Measurements from ENCODE around the gene PNMA8C.
"Not testable (repeated sequence)": the region's sequence is repeated elsewhere in the genome, so short reads cannot be mapped to it uniquely, and the experiment has no call there.

Gene PNMA8C

DNA sequence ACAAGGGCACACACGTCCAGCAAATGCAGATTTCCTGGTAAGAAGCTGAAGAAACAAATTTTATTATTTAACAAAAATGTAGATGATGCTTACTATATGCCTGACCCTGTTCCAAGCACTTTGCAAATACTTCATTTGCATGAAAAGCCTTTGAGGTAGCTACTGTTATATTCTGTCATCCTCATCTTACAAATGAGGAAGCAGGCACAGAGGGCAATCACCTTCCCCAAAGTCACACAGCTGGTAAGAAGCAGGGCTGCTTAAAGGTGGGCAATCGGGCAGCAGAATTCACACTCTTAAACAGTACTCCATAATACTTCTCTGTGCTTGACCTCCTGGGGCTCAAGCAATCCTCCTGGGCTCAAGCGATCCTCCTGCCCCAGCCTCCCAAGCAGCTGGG is 18.3 kb upstream of the PNMA8C start:
- no peak for DNase-seq (ENCODE audit: low read depth)

DNA sequence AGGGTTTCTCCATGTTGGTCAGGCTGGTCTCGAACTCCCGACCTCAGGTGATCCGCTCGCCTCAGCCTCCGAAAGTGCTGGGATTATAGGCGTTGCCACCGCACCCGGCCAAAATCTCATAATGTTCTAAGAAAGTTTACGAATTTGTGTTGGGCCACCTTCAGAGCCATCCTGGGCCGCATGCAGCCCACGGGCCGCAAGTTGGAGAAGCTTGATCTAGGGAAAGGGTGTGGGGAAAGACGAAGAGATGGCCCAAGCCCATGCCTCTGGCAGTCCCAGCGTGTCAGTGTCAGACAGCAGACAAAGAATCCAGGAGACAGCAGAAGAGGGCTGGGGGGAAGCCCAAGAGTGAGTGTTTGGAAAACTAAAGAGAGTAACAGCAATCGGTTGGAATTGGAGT is 17.3 kb upstream of the PNMA8C start:
- no peak for DNase-seq (ENCODE audit: low read depth)

DNA sequence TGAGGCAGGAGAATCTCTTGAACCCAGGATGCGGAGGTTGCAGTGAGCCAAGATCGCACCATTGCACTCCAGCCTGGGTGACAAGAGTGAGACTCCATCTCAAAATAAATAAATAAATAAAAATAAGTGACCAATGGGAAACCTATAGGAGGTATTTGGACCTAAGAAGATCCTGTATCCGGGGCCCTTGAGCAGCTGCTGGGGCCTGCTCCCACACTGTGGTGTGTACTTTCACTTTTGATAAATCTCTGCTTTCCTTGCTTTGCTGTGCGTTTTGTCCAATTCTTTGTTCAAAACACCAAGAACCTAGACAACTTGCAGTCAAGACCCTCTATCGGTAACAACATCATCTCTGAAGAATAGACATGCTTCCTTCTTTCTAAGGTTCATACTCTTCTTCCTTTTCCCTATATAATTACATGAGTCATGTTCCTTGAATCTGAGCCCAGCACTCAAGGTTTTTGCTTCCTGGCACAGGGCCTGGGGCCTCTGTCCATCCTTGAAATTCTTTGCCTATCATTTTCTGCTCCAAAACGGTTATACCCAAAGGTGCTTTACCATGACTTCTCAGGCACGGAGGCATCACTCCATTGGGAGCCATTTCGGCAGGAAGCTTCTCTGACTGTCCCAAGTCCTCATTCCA is 14.2 kb upstream of the PNMA8C start:
- no peak for DNase-seq (ENCODE audit: low read depth)

DNA sequence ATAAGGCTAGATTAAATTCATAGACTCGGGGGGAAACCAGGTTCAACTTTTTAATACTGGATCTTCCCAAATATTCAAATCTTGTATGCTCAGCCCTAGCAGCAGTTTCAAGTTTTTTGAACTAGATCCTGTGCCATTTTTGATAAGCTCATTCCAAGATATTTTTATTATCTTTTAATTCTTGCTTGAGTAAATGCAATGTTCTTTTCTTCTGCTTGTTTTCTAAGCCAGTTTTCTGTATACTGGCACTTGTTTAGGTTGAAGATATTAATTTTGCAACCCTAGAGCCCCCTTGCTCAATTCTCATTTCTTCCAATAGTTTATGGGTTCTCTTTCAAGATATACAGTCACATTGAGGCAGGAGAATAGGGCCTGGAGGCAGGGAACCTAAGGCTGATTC is 13.1 kb upstream of the PNMA8C start:
- no peak for DNase-seq (ENCODE audit: low read depth)

DNA sequence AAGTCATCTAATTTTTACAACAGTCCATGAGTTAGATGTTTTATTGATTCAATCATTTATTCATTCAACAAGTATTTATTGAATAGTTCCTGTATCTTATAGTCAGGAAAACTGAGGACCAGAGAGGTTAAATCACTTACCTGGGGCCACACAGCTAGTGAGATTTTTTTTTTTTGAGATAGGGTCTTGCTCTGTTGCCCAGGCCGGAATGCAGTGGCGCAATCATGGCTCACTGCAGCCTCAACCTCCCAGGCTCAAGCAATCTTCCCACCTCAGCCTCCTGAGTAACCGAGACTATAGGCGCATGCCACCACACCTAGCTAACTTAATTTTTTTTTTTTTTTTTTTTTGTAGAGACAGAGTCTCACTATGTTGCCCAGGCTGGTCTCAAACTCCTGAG is 7.0 kb upstream of the PNMA8C start:
- not testable (repeated sequence) for DNase-seq (ENCODE audit: low read depth)

DNA sequence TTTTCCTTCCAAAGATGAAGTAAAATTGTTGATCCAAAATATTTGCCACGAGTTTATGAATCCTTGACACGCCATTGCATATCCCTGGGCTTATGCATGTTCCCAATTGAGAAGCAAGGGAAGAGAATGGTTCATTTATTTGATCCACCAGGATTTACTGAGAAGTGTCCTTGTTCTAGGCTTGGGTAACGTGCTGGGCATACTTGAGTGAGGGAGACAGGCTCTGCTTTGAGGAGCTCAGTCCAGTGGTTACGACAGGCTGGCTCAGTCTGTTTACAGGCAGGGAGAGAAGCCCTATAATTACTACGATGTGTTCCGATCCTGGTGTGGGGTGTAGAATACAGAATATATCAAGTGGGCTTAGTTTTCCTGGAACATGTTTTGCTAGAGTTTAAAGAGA is 6.3 kb upstream of the PNMA8C start:
- no peak for DNase-seq (ENCODE audit: low read depth)

DNA sequence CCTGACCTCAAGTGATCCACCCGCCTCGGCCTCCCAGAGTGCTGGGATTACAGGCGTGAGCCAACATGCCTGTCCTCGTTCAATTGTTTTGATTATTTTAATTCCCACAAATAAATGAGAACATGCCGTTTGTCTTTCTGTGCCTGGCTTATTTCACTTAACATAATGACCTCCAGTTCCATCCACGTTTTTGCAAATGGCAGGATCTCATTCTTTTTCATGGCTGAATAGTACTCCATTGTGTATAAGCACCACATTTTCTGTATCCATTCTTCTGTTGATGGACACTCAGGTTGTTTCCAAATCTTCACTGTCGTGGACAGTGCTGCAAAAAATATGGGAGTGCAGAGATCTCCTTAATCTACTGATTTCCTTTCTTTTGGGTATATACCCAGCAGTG is 4.7 kb upstream of the PNMA8C start:
- not testable (repeated sequence) for DNase-seq (ENCODE audit: low read depth)

DNA sequence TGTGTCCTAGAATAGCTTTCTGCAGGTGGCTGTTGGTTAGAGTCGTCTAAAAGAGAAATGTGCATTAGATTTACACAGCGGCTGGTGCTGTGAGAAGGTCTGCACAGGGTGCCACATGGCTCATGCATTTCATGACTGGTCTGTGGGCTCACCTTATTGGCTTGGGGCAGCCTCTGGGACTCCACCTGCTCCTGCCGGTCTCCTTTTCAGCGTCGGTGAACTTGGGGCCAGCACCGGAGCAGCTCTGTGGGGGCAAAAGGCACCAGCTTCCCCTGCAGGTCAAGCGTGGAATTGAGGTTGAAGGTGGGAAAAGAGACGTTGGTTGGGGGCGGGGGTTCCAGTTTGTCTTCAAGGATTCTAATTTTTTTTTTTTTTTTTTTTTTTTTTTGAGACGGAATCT is 3.1 kb upstream of the PNMA8C start:
- no peak for DNase-seq (ENCODE audit: low read depth)

DNA sequence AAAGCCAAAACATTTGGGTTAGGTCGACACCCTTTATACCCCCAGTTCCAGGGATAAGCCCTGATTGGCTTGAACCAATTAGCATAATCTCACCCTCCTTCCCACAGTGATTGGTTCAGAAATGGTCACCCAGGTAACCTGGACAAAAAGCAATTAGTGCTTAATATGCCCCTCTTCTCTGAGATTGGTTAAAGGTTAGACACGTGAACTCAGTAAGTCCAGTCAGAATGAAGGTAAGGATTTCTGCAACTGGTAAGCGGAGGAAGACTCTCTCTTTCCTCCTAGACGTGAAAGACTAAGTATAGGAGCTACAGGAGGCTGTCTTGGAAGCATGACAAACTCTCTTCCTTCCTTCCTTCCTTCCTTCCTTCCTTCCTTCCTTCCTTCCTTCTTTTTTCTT is 1.3 kb upstream of the PNMA8C start:
- no peak for DNase-seq (ENCODE audit: low read depth)

DNA sequence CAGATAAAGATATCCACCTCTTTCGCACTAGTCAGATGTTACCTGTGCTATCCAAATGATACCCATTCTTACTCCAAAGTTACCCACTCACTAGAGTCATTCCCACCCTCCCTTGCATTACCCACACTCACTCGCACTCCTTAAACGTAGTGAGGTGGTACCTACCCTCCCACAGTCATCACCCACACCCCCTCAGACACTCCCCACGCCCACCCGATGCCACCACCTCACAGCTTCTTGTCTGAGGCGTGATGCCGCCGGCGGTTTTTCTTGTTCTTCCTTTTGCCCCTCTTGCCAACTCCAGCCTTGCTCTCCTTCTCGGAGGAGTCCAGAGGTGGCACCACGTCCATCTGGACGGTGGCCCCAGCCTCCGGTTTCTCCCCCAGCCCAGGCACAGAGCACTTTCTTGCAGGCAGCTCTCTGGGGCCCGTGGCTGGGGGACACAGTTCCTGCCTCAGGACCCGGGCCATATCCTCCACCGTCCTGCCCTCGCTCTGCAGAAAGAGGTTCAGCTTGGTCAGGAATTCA is 1.2 kb downstream of the PNMA8C start:
- DNase-seq (ENCODE audit: low read depth): no peak

DNA sequence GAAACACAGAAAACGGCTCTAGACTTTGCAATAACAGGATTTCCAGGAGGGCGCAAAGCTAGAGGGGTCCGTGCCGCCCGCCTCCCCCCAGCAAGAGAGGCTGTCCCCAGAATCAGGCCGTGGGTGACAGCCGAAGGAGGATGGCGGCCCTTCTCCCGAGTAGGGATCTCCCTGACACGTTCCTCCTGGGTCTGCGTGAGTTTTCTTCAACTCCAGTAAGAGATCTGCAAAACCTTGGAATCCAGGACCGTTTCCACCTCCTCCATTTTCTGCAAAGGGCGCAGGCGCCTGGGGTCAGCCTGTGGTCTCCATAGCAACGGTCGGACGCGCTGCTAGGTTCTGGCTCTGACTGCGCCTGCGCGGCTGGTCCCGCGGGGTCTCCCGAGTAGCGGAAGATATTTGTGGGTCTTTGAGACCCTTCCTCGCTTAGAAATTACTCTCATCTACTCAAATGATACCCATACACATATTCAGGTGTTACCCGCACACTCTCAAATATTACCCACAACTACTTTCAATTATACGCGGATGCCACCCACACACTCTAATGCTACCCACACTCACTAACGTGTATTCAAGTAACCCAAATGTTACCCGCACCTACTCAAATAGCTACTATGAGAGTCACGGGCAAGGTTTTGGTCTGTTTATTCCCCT is 2.1 kb downstream of the PNMA8C start:
- DNase-seq (ENCODE audit: low read depth): no peak

DNA sequence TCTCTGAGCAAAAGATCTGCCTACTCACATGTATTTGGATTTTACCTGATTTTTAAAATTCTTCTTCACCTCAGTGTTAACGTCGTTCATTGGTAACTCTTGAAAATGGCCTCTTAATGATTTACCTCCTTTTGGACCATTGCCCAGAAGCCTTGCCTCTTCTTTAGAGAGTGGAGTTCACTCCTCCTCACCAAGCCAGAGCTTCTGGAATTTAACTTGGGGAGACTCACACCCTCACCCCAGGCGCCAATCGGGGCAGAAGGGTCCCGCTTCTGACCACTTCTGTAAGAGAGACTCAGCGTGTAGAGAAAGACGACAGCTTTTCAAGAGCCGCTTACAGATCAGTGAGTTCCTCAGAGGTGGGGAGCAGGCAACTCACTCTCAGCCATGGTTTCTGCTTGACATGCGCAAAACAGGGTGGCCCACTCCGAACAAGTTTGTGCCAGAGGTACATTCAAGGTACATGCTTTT is 2.7 kb downstream of the PNMA8C start:
- no peak for DNase-seq (ENCODE audit: low read depth)

DNA sequence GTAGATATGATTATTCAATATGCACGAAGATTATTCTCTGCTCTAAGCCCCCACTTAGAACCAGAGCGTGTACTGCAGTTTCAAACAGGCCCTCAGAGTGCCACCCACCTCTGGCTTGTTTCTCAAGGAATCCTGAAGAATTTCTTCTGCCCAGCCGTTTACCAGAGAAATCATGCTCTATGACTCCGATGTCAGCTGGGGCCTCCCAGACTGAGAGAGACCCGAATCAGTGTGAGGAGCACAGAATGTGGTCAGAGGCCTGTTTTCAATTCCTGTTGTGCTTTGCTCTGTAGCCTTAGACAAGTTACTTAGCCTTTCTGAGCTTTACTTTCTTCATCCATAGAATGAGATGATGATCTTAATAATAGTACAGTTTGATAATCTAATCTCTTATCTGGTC is 5.5 kb downstream of the PNMA8C start:
- DNase-seq (ENCODE audit: low read depth): no peak

DNA sequence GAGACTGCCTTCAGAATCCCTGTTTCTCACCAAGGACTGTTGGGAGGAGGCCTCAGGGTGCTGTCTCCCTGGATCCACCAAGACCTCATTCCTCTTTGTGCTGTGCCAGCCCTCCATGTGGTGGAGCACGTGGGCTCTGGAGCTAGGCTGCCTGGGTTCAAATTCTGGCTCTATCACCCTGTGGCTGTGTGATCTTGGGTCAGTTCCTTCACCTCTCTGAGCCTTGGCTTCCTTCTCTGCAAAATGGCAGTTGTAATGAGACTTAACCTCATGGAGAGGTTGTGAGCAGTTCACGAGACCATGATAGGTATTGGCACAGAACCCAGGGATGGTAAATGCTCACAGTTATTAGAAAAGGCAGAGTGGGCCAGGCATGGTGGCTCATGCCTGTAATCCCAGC is 6.4 kb downstream of the PNMA8C start:
- no peak for DNase-seq (ENCODE audit: low read depth)

DNA sequence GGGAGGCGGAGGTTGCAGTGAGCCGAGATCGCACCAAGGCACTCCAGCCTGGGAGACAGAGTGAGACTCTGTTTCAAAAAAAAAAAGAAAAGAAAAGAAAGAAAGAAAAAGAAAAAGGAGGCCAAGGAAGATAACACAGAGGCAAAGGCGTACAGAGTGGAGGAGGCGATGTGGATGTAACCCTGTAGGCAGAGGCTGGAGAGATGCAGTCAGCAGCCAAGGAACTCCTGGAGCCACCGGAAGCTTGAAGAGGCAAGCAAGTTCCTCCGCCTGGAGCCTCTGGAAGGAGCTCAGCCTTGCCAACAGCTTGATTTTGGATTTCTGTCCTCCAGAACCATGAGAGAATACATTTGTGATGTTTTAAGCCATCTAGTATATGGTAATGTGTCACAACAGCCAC is 8.7 kb downstream of the PNMA8C start:
- DNase-seq (ENCODE audit: low read depth): no peak

DNA sequence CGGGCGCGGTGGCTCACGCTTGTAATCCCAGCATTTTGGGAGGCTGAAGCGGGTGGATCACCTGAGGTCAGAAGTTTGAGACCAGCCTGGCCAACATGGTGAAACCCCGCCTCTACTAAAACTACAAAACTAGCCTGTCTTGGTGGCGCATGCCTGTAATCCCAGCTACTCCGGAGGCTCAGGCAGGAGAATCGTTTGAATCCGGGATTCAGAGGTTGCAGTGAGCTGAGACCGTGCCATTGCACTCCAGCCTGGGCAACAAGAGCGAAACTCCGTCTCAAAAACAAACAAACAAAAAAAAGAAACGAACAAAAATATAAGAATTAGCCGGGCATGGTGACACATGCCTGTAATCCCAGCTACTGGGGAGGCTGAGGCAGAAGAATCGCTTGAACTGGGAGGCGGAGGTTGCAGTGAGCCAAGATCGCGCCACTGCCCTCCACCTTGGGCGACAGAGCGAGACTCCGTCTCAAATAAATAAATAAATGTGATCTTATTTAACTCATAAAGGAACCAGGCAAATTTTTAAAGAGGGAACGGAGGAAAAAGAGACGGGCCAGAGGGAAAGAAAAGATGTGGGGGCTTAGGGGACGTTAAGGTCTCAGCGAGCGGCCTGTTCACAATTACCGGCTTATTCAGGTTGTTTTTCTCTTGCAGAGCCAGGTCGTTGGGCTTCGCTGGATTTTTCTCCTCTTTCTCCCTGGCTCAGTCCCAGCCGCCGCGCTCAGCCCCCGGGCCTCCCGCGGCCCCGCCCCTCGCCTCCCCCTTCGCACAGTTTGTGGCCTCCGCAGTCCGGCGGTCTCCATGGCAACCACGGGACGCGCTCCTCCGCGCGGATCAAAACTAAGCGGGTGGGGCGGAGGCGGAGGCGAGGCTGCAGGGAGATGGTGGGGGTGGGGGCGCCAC is 12.7 kb downstream of the PNMA8C start:
- not testable (repeated sequence) for DNase-seq (ENCODE audit: low read depth)

DNA sequence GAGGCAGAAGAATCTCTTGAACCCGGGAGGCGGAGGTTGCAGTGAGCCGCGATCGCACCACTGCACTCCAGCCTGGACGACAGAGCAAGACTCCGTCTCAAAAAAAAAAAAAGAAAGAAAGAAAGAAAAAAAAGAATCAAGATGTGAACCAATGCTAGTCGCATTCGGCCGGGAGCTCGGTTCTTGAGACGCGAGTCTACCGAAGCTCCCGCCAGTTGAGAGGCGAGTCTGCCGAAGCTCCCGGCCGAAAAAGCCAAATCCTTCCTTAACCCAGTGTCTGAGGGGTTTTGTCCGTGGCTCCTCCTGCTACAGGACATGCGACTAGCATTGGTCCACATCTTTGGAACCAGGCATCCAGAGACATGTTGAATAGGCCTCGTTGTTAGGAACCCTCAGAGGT is 13.8 kb downstream of the PNMA8C start:
- DNase-seq (ENCODE audit: low read depth): not testable (repeated sequence)

DNA sequence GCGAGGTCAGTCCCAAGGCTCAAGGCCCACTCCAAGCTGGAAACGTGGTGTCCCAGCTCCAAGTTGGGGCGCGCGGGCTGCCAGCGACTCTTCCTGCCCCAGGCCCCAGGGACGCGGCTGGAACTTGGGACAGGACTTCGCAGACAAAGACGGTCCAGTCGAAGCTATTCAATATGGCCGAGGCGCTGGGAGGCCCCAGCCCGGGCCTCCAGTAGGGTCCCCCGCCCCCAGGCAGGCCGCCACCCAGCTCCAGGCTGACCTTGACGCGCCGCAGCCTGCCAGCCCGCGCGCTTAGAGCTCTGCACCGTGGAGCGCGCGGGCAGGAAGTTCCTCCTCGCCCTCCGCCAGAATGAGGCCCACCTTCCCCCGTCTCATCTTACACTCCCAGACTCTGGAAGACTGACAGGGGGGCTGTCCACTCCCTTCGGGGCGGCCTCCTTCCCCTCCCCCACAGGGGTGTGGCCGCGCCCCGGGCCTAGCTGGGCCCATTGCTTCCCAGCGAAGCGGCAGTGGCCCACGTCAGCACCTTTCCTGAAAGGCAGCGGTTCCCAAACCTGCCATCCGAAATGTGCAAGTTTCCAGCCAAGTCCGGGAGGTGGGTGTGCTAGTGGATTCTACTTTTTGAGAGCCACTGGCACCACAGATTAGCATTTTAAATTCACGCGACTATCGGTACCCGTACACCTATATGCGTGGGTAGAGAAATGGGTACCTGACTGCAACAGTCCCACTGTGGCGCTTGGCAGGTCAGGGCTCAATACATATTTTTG is 15.3 kb downstream of the PNMA8C start, which contains the start of gene CCDC8:
CCDC8 (minus strand) TSS at position 303 of the 770 bp plus-strand sequence. CDS start 754 bp downstream, outside the sequence.
- DNase-seq (ENCODE audit: low read depth): no peak

DNA sequence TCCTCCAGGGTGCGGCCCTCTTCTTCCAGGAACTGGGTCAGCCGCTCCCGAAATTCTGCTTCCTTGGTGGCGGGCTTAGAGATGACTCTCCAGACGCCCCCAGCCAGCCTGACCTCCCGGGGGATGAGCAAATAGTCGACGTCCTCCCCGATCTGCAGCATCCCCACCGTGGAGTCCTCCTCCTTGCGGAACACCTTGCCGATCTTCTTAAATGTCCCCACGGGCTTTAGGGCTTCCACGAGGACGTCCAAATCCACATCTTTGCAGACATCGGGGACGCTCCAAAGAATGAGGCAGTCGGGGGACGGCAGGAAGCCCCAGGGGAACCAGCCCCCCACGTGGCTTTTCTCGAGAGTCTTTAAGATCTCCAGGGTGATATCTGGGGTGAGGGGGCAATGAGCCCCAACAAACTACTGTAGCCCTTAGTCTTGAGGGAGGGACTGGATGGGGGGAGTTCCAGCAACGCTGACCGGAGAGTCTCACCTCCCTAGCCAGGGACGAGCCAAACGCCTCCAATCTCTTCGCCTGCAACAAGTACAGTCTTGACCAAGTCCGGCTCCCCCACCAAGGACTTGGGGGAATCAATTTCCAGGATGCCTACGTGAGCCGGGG is 16.0 kb downstream of the PNMA8C start:
- no peak for DNase-seq (ENCODE audit: low read depth)

DNA sequence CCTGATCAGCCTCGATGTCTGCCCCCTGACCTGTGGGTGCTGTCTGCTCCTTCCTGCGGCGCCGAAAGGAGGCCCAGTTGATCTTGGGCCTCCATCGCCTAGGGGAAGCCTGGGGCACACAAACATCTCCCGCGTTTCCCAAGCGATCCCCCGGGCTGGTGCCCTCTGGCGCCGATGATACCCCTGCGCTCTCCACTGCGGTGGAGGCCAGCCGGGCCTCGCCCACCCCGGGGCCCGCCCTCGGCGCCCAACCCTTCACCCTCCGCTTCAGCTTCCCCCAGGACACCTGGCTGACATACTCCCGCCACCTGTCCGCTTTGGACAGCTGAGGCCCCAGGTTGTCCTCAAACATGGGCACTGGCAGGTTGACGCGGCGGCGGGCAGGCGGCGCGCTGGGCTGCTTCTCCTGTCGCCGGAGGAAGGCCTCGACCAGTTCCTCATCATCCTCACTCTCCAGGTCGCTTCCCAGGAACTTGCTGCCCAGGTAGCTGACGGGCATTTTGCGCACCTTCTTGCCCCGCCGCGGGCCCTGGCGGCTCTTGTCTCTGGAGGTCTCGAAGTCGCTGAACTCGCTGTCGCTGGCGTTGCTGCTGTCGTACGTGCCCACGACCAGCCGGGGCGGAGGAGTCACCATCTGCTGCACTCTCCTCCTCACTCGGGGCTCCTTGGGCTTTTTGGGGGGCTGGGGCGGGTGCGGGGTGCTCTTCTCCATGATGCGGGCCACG is 16.6 kb downstream of the PNMA8C start:
- DNase-seq (ENCODE audit: low read depth): no peak

Measured in activated T-helper 1 cell treated with Interleukin-2 at 50 U/mL for 16 hours (primary cell).